ENCODE results near the gene SDF2. TPM values are rescaled to one million over a fixed set of nuclear protein-coding genes. Genes with fewer than 3 reads are reported as not detected.
"Not testable (repeated sequence)": the region's sequence is repeated elsewhere in the genome, so short reads cannot be mapped to it uniquely, and the experiment has no call there.

The SDF2 gene
- total RNA-seq, 1 donor from 2014 or later: 54.3 TPM

- Mint-ChIP-seq H3K27me3 (ENCODE audit: unreplicated experiment) (no peaks in the 10 kb centered on the region), H3K4me3 (ENCODE audit: unreplicated experiment) (no peak overlapping the region), H3K9me3 (ENCODE audit: unreplicated experiment) (peaks cover 5% of the 10 kb centered on the region), H3K4me1 (ENCODE audit: low read depth, unreplicated experiment) (peaks cover 13% of the 10 kb centered on the region), H3K27ac (ENCODE audit: unreplicated experiment) (no peak overlapping the region), H3K36me3 (ENCODE audit: unreplicated experiment) (peaks cover 12% of the 10 kb centered on the region)
- TF ChIP-seq CTCF (IDR thresholded peaks at IDR 0.05; ENCODE audit: partially characterized antibody, unreplicated experiment): no peak
- DNase-seq: no peak
Measured at GRCh38 chr17:28669918-28670317, 8.2 kb upstream of the SDF2 start.

GRCh38 chr17:28667870-28668269, 6.2 kb upstream of the SDF2 start:
- peaks cover 21% of the 10 kb centered on the region for H3K4me1 Mint-ChIP-seq (ENCODE audit: low read depth, unreplicated experiment)
- no peak for TF ChIP-seq CTCF (IDR thresholded peaks at IDR 0.05; ENCODE audit: partially characterized antibody, unreplicated experiment)
- H3K4me3 Mint-ChIP-seq (ENCODE audit: unreplicated experiment): peak overlapping the region; percentile 39
- H3K27ac Mint-ChIP-seq (ENCODE audit: unreplicated experiment): peak overlapping the region; percentile 4
- no peaks in the 10 kb centered on the region for H3K27me3 Mint-ChIP-seq (ENCODE audit: unreplicated experiment)
- no peaks in the 10 kb centered on the region for H3K36me3 Mint-ChIP-seq (ENCODE audit: unreplicated experiment)
- no peak for DNase-seq
- H3K9me3 Mint-ChIP-seq (ENCODE audit: unreplicated experiment): no peaks in the 10 kb centered on the region

- Mint-ChIP-seq H3K9me3 (ENCODE audit: unreplicated experiment) (peaks cover 4% of the 10 kb centered on the region), H3K36me3 (ENCODE audit: unreplicated experiment) (peaks cover 2% of the 10 kb centered on the region), H3K27ac (ENCODE audit: unreplicated experiment) (no peak overlapping the region), H3K4me1 (ENCODE audit: low read depth, unreplicated experiment) (peaks cover 23% of the 10 kb centered on the region), H3K27me3 (ENCODE audit: unreplicated experiment) (peaks cover 3% of the 10 kb centered on the region), H3K4me3 (ENCODE audit: unreplicated experiment) (no peak overlapping the region)
- no peak for DNase-seq
- TF ChIP-seq CTCF (IDR thresholded peaks at IDR 0.05; ENCODE audit: partially characterized antibody, unreplicated experiment): no peak
Measured at GRCh38 chr17:28665994-28666393, 4.3 kb upstream of the SDF2 start.

- Mint-ChIP-seq H3K9me3 (ENCODE audit: unreplicated experiment) (peaks cover 4% of the 10 kb centered on the region), H3K4me1 (ENCODE audit: low read depth, unreplicated experiment) (peaks cover 23% of the 10 kb centered on the region), H3K27me3 (ENCODE audit: unreplicated experiment) (peaks cover 3% of the 10 kb centered on the region), H3K27ac (ENCODE audit: unreplicated experiment) (no peak overlapping the region), H3K36me3 (ENCODE audit: unreplicated experiment) (peaks cover 14% of the 10 kb centered on the region), H3K4me3 (ENCODE audit: unreplicated experiment) (peak overlapping the region; percentile 99)
- no peak for DNase-seq
- TF ChIP-seq CTCF (IDR thresholded peaks at IDR 0.05; ENCODE audit: partially characterized antibody, unreplicated experiment): no peak
Measured at GRCh38 chr17:28663723-28664122, 2.0 kb upstream of the SDF2 start.

GRCh38 chr17:28662527-28662829, 772 bp upstream of the SDF2 start:
- Mint-ChIP-seq H3K36me3 (ENCODE audit: unreplicated experiment) (peaks cover 21% of the 10 kb centered on the region), H3K27ac (ENCODE audit: unreplicated experiment) (peak overlapping the region; percentile 96), H3K9me3 (ENCODE audit: unreplicated experiment) (peaks cover 6% of the 10 kb centered on the region), H3K4me1 (ENCODE audit: low read depth, unreplicated experiment) (peaks cover 11% of the 10 kb centered on the region), H3K4me3 (ENCODE audit: unreplicated experiment) (peak overlapping the region; percentile 99), H3K27me3 (ENCODE audit: unreplicated experiment) (peaks cover 3% of the 10 kb centered on the region)
- no peak for DNase-seq
- TF ChIP-seq CTCF (IDR thresholded peaks at IDR 0.05; ENCODE audit: partially characterized antibody, unreplicated experiment): no peak

GRCh38 chr17:28659497-28659881, 2.2 kb downstream of the SDF2 start:
- Mint-ChIP-seq H3K36me3 (ENCODE audit: unreplicated experiment) (peaks cover 21% of the 10 kb centered on the region), H3K4me1 (ENCODE audit: low read depth, unreplicated experiment) (peaks cover 10% of the 10 kb centered on the region)

GRCh38 chr17:28658766-28659496, 2.8 kb downstream of the SDF2 start:
- H3K27ac Mint-ChIP-seq (ENCODE audit: unreplicated experiment); H3K4me3 Mint-ChIP-seq (ENCODE audit: unreplicated experiment); DNase-seq; H3K9me3 Mint-ChIP-seq (ENCODE audit: unreplicated experiment); H3K27me3 Mint-ChIP-seq (ENCODE audit: unreplicated experiment); H3K4me1 Mint-ChIP-seq (ENCODE audit: low read depth, unreplicated experiment): not testable (repeated sequence)
- peaks cover 21% of the 10 kb centered on the region for H3K36me3 Mint-ChIP-seq (ENCODE audit: unreplicated experiment)

More at GRCh38 chr17:28659497-28659881, 2.2 kb downstream of the SDF2 start:
- not testable (repeated sequence) for H3K27me3 Mint-ChIP-seq (ENCODE audit: unreplicated experiment); H3K27ac Mint-ChIP-seq (ENCODE audit: unreplicated experiment); H3K9me3 Mint-ChIP-seq (ENCODE audit: unreplicated experiment); DNase-seq
- H3K4me3 Mint-ChIP-seq (ENCODE audit: unreplicated experiment): peak overlapping the region; percentile 99

GRCh38 chr17:28658342-28658741, 3.4 kb downstream of the SDF2 start:
- H3K4me1 Mint-ChIP-seq (ENCODE audit: low read depth, unreplicated experiment); H3K27me3 Mint-ChIP-seq (ENCODE audit: unreplicated experiment); H3K9me3 Mint-ChIP-seq (ENCODE audit: unreplicated experiment); H3K4me3 Mint-ChIP-seq (ENCODE audit: unreplicated experiment); H3K27ac Mint-ChIP-seq (ENCODE audit: unreplicated experiment); DNase-seq: not testable (repeated sequence)
- H3K36me3 Mint-ChIP-seq (ENCODE audit: unreplicated experiment): peaks cover 21% of the 10 kb centered on the region
